ENCODE measurements around the gene EEF2KMT. TPM values are rescaled to one million over a fixed set of nuclear protein-coding genes. Genes with fewer than 3 reads are reported as not detected.
"Not testable (repeated sequence)": the region's sequence is repeated elsewhere in the genome, so short reads cannot be mapped to it uniquely, and the experiment has no call there.

Gene EEF2KMT
- total RNA-seq, 6 donors from 2014 or later, result 2.9 to 24.1 (median 9.7) TPM

DNA sequence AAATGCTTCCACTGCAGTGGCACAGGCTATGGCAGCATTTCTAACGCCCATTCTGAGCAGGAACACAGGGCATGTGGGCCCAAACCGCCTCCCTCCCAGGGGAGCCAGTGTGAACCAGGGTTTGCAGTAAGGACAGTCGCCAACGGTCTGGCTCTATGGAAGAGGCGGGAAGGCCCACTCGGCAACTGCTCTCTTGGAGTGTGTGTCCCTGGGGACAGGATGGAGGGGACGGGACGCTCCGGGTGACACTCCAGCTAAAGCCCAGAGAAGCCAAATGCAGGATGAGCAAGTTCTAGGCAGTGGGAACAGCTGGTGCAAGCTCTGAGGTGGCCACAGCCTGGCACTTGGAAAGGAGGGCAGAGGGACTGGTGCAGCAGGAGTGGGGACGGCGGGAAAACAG is 3.8 kb downstream of the EEF2KMT start:
- peaks cover 0 to 21% (median 5%) of the 10 kb centered on the region in 4 donors for H3K36me3 ChIP-seq
- 80 to 92% methylated on average over 5 to 6 of the region's 11 CpGs for WGBS, 2 donors

DNA sequence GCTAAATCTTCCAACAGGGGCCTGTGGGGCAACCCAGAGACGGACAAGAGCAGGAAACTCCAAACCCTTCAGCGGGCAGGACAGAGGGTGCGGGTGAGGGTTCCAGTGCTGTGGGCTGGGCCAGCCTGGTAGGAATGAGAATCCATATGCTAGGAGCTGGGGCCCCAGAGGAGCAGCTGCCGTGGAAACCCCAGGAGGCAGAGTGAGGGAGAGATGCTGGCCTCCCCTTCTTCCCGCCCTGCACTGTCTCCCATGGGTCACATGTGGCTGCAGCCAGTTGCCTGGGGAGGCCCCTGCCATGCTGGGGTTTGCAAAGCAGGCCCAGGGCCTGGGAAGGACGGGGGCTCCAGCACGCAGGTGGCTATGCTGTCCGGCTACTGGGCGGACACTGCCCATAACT is 4.5 kb downstream of the EEF2KMT start:
- not testable (repeated sequence) for H3K9me3 ChIP-seq; ATAC-seq (ENCODE audit: low FRiP score in 2 of 2); H3K4me3 ChIP-seq; H3K27me3 ChIP-seq; H3K27ac ChIP-seq; DNase-seq
- WGBS, 2 donors, result 85 to 93% methylated on average over 4 to 7 of the region's 9 CpGs
- Histone ChIP-seq H3K36me3 (peaks cover 0 to 23% (median 8%) of the 10 kb centered on the region in 4 donors), H3K4me1 (peaks cover 3 to 14% (median 4%) of the 10 kb centered on the region in 4 donors)

More for the DNA sequence above, 3.8 kb downstream of the EEF2KMT start:
- peaks cover 5 to 17% (median 5%) of the 10 kb centered on the region in 4 donors for H3K4me1 ChIP-seq
- H3K4me3 ChIP-seq; H3K27me3 ChIP-seq; H3K9me3 ChIP-seq; ATAC-seq (ENCODE audit: low FRiP score in 2 of 2); DNase-seq; H3K27ac ChIP-seq: not testable (repeated sequence)

GRCh38 chr16:5090592-5090991 is 7.0 kb downstream of the EEF2KMT start:
- DNase-seq; H3K4me1 ChIP-seq; H3K4me3 ChIP-seq; H3K9me3 ChIP-seq; ATAC-seq (ENCODE audit: low FRiP score in 2 of 2); H3K27ac ChIP-seq; H3K27me3 ChIP-seq: not testable (repeated sequence)
- WGBS, 2 donors, result 67 to 90% methylated on average over 4 to 9 of the region's 9 CpGs
- peaks cover 0 to 40% (median 14%) of the 10 kb centered on the region in 4 donors for H3K36me3 ChIP-seq

DNA sequence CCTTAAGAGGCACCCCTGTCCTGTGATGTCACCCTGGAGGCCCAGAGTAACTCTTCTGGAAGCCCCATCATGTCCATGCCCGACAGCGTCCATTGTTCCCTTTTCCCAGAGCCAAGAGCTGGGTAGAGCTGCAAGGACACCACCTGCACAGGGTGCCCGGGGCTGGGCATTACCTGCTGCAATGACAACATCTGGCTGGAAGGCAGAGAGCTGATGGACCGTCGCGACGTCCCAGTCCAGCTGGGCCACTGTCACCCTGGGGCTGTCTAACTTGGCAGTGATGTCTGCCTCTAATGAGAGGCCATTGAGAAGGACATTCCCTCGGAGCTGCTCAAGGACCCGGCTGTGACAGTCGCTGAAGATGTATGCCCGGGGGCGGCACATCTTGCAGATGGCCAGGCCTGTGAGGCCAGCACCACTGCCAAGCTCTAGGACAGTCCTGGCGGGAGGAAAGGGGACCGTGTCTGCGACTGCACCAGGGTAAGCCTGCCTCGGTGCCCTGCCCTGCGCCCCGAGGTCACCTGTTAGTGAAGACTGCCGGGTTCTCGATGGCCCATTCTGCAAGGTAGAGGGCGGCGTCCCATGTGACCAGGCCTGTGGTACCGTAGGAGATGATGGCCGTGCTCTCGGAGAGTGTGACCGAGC is 7.6 kb downstream of the EEF2KMT start:
- ATAC-seq (ENCODE audit: low FRiP score in 2 of 2); H3K4me3 ChIP-seq; H3K4me1 ChIP-seq; H3K9me3 ChIP-seq; DNase-seq; H3K27me3 ChIP-seq; H3K27ac ChIP-seq: not testable (repeated sequence)
- H3K36me3 ChIP-seq, result peaks cover 0 to 45% (median 18%) of the 10 kb centered on the region in 4 donors
- 94% methylated on average over 26 of the region's 26 CpGs; no CpG with 5 or more reads in 1 of the 2 donors for WGBS, 2 donors

DNA sequence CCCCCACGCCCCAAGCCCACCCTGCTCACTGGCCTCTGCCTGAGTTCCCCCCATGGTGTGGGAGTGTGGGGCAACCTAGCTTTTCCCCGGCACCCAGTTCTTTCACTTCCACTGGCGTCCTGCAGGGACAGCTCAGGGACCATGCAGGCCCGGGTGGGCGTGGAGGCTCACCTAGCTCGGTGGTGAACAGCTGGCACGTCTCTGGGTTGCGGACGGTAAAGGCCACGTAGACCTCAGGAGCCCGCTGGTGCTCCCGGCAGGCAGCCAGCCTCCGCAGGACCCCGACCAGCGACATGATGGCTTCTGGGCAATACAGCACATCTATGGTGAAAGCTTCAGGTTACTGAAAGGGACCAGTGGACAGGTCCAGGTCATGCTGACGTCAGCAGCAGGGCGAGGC is 8.7 kb downstream of the EEF2KMT start:
- H3K4me3 ChIP-seq; H3K4me1 ChIP-seq; H3K9me3 ChIP-seq; DNase-seq; H3K27me3 ChIP-seq; H3K27ac ChIP-seq; ATAC-seq (ENCODE audit: low FRiP score in 2 of 2): not testable (repeated sequence)
- WGBS, 2 donors, result 92 to 96% methylated on average over 17 of the region's 17 CpGs
- H3K36me3 ChIP-seq, result peaks cover 0 to 50% (median 20%) of the 10 kb centered on the region in 4 donors

GRCh38 chr16:5088086-5088790 is 9.4 kb downstream of the EEF2KMT start:
- not testable (repeated sequence) for ATAC-seq (ENCODE audit: low FRiP score in 2 of 2); DNase-seq; H3K27me3 ChIP-seq; H3K9me3 ChIP-seq; H3K4me1 ChIP-seq; H3K4me3 ChIP-seq; H3K27ac ChIP-seq
- peaks cover 0 to 57% (median 23%) of the 10 kb centered on the region in 4 donors for H3K36me3 ChIP-seq
- 91 to 94% methylated on average over 6 to 18 of the region's 18 CpGs for WGBS, 2 donors

DNA sequence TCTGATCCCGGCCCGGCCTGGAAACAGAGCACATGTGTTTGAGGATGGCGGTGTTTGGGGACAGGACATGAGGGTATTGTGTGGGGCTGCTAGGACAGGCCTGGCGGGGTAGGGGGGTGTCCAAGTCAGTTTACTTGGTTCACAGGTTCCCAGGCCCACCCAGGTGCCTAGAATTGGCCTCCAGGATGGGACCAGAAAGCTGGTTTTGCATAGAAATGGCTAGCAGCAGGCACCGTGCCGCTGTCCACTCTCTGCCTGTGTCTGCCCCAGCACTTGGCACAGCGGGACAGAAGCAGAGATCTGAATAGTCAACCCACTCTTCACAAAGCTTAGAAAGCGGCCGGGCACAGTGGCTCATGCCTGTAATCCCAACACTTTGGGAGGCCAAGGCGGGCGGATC is 11.9 kb downstream of the EEF2KMT start:
- H3K9me3 ChIP-seq; H3K4me3 ChIP-seq; ATAC-seq (ENCODE audit: low FRiP score in 2 of 2); H3K27ac ChIP-seq; H3K27me3 ChIP-seq; DNase-seq; H3K4me1 ChIP-seq: not testable (repeated sequence)
- 90 to 94% methylated on average over 10 to 11 of the region's 11 CpGs for WGBS, 2 donors
- H3K36me3 ChIP-seq, result peaks cover 0 to 68% (median 34%) of the 10 kb centered on the region in 4 donors

DNA sequence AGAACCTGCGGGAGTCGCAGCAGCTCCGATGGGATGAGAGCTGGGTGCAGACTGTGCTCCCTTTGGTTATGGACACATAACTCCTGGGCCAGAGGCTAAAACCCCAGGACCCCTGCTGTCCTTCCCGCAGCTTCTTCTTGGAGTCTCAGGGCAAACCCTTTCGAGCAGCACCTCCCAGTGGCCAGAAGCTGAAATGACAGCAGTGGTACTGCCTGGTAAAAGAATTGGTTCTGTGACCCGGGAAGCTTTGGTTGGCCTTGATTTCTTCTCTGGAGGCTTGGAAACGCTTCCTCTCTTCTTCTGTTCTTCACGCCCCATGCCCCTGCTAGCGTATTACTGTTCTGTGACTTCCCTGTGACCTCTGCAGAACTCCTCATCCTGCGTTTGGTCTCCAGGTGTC is 12.8 kb downstream of the EEF2KMT start:
- peak in 1 of 2 donors; percentile 48 for DNase-seq
- not testable (repeated sequence) for H3K27ac ChIP-seq; H3K4me1 ChIP-seq; H3K4me3 ChIP-seq; ATAC-seq (ENCODE audit: low FRiP score in 2 of 2); H3K27me3 ChIP-seq; H3K9me3 ChIP-seq
- H3K36me3 ChIP-seq, result peaks cover 0 to 65% (median 34%) of the 10 kb centered on the region in 4 donors
- 71 to 74% methylated on average over 10 of the region's 10 CpGs for WGBS, 2 donors
- TF ChIP-seq, protein P1, sequence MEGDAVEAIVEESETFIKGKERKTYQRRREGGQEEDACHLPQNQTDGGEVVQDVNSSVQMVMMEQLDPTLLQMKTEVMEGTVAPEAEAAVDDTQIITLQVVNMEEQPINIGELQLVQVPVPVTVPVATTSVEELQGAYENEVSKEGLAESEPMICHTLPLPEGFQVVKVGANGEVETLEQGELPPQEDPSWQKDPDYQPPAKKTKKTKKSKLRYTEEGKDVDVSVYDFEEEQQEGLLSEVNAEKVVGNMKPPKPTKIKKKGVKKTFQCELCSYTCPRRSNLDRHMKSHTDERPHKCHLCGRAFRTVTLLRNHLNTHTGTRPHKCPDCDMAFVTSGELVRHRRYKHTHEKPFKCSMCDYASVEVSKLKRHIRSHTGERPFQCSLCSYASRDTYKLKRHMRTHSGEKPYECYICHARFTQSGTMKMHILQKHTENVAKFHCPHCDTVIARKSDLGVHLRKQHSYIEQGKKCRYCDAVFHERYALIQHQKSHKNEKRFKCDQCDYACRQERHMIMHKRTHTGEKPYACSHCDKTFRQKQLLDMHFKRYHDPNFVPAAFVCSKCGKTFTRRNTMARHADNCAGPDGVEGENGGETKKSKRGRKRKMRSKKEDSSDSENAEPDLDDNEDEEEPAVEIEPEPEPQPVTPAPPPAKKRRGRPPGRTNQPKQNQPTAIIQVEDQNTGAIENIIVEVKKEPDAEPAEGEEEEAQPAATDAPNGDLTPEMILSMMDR (IDR thresholded peaks at IDR 0.05), result peak; percentile 23 to 63 (median 60)

- not testable (repeated sequence) for ATAC-seq (ENCODE audit: low FRiP score in 2 of 2); H3K27me3 ChIP-seq; H3K9me3 ChIP-seq; H3K4me3 ChIP-seq; H3K27ac ChIP-seq; DNase-seq; H3K4me1 ChIP-seq
- 80 to 86% methylated on average over 11 of the region's 11 CpGs for WGBS, 2 donors
- peaks cover 0 to 66% (median 36%) of the 10 kb centered on the region in 4 donors for H3K36me3 ChIP-seq
These were observed 13.4 kb downstream of the EEF2KMT start for GRCh38 chr16:5084099-5084731.

GRCh38 chr16:5083646-5084045 is 13.9 kb downstream of the EEF2KMT start:
- WGBS, 2 donors, result 87 to 100% methylated on average over 3 to 9 of the region's 9 CpGs
- H3K4me3 ChIP-seq; H3K4me1 ChIP-seq; H3K9me3 ChIP-seq; ATAC-seq (ENCODE audit: low FRiP score in 2 of 2); H3K27ac ChIP-seq; DNase-seq; H3K27me3 ChIP-seq: not testable (repeated sequence)
- peaks cover 0 to 68% (median 36%) of the 10 kb centered on the region in 4 donors for H3K36me3 ChIP-seq

- not testable (repeated sequence) for ATAC-seq (ENCODE audit: low FRiP score in 2 of 2); H3K4me3 ChIP-seq; H3K9me3 ChIP-seq; H3K27me3 ChIP-seq; H3K27ac ChIP-seq; H3K4me1 ChIP-seq
- 57 to 82% methylated on average over 8 to 9 of the region's 9 CpGs for WGBS, 2 donors
- peaks cover 0 to 81% (median 45%) of the 10 kb centered on the region in 4 donors for H3K36me3 ChIP-seq
- DNase-seq, result peak in 1 of 2 donors; percentile 36
These were observed 16.6 kb downstream of the EEF2KMT start for GRCh38 chr16:5080996-5081395.

All from upper lobe of left lung (tissue), 6 donors.